ENCODE measurements around the gene FHIT.
"Not testable (repeated sequence)": the region's sequence is repeated elsewhere in the genome, so short reads cannot be mapped to it uniquely, and the experiment has no call there.

FHIT gene

GRCh38 chr3:61053781-61054496 lies 197.3 kb downstream of the FHIT start:
- DNase-seq = no peak

GRCh38 chr3:61052851-61053250 lies 198.4 kb downstream of the FHIT start:
- DNase-seq = no peak

- no peak for DNase-seq
These were observed 199.6 kb downstream of the FHIT start for GRCh38 chr3:61051666-61052065.

GRCh38 chr3:61045169-61045568 lies 206.1 kb downstream of the FHIT start:
- not testable (repeated sequence) for DNase-seq

DNA sequence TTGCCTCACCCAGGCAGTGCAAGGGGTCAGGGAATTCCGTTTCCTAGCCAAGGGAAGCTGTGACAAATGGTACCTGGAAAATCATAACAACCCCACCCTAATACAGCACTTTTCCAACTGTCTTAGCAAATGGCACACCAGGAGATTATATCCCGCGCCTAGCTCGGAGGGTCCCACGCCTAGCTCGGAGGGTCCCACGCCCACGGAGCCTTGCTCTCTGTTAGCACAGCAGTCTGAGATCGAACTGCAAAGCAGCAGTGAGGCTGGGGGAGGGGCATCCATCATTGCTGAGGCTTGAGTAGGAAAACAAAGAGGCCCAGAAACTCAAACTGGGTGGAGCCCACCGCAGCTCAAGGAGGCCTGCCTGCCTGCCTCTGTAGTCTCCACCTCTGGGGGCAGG lies 208.1 kb downstream of the FHIT start:
- DNase-seq = no peak

DNA sequence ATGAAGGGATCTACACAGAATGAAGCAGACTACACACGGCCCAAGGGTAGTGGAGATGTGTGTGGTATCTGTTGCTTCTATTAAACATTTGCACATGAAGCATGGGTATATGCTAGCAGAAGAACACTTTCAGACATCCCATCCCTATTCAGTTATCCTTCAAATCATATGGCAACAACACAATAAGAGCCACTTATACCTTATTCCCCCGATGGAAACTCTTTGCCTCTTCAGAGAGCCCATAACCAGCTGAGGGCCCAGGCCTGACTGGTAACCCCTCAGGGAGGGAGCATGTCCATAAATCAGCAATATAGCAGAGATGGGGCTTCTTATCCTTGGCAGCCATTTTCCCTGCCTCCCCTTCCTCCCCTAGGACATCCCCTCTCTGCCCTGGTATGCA lies 210.6 kb downstream of the FHIT start:
- no peak for DNase-seq

GRCh38 chr3:61035573-61035972 lies 215.7 kb downstream of the FHIT start:
- DNase-seq = no peak

- DNase-seq = no peak
These were observed 218.3 kb downstream of the FHIT start for GRCh38 chr3:61032991-61033390.

GRCh38 chr3:61031503-61031902 lies 219.7 kb downstream of the FHIT start:
- DNase-seq = no peak

- DNase-seq = no peak
These were observed 220.7 kb downstream of the FHIT start for GRCh38 chr3:61030469-61031035.

DNA sequence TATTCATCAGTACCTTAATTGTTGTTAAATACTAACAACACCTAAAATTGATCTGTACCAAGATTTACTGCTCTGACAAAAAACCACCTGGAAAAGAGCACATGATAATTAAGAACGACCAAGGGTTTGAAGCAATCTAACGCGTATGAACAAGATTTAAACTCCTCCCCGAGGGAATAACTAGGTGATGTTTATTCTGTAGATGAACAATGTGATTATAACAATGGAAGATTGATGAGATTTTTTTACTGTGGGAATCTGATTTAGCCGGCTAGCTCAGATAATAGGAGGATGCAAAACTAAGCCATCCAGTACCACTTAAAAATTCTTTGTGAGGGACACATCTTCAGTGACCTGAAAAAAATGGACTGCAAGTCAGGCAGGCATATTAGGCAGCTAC lies 222.1 kb downstream of the FHIT start:
- no peak for DNase-seq

GRCh38 chr3:61018807-61019206 lies 232.4 kb downstream of the FHIT start:
- no peak for DNase-seq

- DNase-seq = not testable (repeated sequence)
These were observed 234.2 kb downstream of the FHIT start for GRCh38 chr3:61017028-61017427.

DNA sequence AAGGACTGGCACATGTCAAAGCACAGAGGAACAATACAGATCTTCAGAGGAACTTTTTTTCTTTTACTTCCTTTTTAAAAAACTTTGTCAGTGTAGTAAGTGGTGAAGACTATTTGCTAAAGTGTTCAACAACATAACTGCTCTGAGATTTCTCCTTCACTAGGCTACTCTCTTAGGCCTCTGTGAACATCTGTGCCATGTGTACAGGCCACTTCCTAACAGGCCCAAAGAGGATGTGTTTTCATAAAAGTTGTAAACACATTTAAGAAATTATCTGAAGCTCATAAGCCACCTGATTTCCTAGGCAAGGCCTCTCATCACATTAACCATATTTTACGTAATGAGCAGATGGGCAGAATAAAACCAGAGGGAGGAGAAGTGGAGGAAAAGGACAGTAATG lies 235.4 kb downstream of the FHIT start:
- no peak for DNase-seq

DNA sequence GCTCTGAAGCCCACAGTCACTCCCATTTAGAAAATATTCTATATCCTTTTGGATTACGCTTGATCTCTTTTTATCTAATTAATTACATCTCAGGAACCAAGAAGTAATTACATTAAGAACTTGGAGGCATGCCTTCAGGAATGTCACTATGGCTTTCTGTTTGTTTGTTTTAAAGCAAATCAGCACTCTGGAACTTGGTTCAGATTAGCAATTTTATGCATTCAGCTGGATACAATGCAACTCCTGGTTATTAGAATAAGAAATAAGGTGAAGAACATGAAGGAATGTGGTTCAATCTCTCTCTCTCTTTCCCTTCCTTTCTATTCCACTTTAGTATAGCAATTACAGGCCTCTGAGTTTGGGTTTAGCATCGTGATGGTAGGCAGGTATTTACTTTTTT lies 235.8 kb downstream of the FHIT start:
- DNase-seq = no peak

GRCh38 chr3:61008998-61009380 lies 242.3 kb downstream of the FHIT start:
- DNase-seq = no peak

GRCh38 chr3:61008153-61008997 lies 242.9 kb downstream of the FHIT start:
- DNase-seq = no peak

DNA sequence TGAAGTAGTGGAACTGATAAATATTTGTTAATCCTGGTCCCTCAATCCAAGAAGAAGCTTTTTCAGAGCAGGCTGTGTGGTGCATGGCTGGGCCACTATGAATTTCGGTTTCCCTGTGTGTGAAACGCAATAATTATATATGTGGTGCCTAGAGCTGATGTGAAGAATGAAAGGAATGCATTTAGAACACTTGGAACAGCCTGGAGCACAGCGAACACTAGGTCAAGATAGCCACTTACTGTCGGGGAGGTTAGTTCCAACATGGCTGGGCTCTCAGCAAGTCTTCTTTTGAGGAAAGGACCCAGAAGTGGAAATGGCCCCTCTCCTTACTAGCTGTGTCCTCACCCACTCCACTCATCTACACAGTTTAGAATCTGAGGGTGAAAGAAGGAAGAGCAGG lies 245.7 kb downstream of the FHIT start:
- no peak for DNase-seq

GRCh38 chr3:60998858-60999257 lies 252.4 kb downstream of the FHIT start:
- DNase-seq = no peak

DNA sequence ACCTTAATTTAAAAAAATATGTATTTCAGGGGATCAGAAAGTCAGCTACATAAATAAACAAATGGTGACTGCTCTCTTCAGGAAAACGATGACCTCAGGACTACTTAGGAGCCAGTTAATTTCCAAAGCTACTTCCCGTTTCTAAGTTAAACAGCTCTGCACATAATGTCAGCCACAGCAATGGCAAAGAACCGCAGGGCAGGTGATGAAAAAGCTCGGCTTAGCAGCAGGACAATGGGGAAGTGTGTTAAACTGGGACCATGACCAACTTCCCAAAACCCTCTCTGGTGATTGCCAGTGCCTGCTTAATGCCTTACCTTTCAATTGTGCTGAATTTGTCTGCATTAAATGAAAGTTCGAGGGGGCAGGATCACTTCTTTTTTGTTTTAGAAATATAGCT lies 258.9 kb downstream of the FHIT start:
- DNase-seq = no peak

DNA sequence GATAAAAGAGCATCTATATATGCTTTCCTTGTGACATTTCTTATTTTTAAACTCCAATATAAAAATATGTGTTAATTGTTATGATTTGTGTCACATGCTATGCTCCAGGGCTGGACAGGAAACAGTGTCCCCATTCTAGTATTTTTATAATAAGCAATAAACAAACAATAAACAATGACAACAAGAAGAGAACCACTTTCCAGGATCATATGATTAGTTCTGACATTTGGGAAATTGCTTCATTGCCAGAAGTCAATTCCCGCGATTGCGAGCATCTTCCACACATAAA lies 260.9 kb downstream of the FHIT start:
- DNase-seq = no peak

GRCh38 chr3:60989626-60990441 lies 261.4 kb downstream of the FHIT start:
- no peak for DNase-seq

DNA sequence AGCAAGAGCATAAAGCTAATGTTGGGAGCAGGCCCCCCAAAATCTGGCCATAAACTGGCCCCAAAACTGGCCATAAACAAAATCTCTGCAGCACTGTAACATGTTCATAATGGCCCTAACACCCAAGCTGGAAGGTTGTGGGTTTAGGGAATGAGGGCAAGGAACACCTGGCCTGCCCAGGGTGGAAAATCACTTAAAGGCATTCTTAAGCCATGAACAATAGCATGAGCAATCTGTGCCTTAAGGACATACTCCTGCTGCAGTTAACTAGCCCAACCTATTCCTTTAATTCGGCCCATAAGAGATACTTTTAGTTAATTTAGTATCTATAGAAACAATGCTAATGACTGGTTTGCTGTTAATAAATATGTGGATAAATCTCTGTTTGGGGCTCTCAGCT lies 264.1 kb downstream of the FHIT start:
- not testable (repeated sequence) for DNase-seq
